ENCODE measurements around the gene PLCG1.

DNA sequence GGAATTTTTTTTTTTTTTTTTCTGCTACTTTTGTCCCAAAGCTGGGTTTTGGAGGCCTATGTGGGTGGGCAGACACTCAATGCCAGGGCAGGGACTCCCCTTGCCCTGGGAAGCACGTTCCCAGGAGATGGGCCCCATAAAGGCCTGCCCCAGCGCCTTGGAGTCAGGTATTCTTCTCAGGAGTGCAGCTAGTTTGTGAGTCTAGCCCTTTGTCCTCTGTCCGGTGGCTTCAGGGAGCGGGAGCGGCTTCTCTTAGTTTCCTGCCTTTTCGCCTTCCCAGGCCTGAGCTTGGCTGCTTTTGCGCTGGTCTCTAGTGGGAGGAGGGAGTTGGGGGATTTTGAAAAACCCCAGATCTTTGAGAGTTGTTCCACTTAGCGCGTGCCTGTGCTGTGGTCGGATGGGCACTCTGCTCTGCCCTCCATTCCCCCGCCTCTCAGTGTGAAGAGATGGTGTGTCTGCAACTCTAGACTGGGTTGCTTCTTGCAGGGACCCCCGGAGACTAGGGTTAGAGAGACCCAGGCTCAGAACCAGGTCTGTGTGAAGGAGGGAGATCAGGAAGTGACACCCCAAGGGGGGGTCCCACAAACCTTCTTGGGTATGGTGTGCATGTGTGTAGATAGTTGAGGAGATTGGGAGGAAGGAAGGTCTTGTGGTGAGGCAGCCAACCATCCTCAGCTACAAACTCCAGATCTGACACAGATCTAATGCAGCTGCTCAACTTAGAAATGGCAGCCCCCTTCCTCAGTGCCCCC lies 1.3 kb downstream of the PLCG1 start:
- TF ChIP-seq, protein P1, sequence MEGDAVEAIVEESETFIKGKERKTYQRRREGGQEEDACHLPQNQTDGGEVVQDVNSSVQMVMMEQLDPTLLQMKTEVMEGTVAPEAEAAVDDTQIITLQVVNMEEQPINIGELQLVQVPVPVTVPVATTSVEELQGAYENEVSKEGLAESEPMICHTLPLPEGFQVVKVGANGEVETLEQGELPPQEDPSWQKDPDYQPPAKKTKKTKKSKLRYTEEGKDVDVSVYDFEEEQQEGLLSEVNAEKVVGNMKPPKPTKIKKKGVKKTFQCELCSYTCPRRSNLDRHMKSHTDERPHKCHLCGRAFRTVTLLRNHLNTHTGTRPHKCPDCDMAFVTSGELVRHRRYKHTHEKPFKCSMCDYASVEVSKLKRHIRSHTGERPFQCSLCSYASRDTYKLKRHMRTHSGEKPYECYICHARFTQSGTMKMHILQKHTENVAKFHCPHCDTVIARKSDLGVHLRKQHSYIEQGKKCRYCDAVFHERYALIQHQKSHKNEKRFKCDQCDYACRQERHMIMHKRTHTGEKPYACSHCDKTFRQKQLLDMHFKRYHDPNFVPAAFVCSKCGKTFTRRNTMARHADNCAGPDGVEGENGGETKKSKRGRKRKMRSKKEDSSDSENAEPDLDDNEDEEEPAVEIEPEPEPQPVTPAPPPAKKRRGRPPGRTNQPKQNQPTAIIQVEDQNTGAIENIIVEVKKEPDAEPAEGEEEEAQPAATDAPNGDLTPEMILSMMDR (IDR thresholded peaks at IDR 0.05) = no peak
- no peak for TF ChIP-seq ZFX (IDR thresholded peaks at IDR 0.05; ENCODE audit: borderline replicate concordance)

Measured in 22Rv1 (cell line).